ENCODE measurements around the gene FILIP1L. TPM values are rescaled to one million over a fixed set of nuclear protein-coding genes. Genes with fewer than 3 reads are reported as not detected.

FILIP1L gene
- total and polyA plus RNA-seq, 2 donors from 2014 or later: 5.5 to 25.5 TPM

- DNase-seq (no peak), FAIRE-seq (no peak)
- H3K27ac ChIP-seq (ENCODE audit: low read depth in 2 of 2, low read length in 2 of 2): no peak overlapping the region
- no peaks in the 10 kb centered on the region for H3K36me3 ChIP-seq (ENCODE audit: control insufficient read depth in 2 of 3, insufficient read depth in 3 of 3, low read length in 3 of 3)
- TF ChIP-seq CTCF (IDR thresholded peaks at IDR 0.05; ENCODE audit: borderline replicate concordance, extremely low read depth, insufficient read depth): no peak
- H3K9me3 ChIP-seq (ENCODE audit: control insufficient read depth in 2 of 3, insufficient read depth in 1 of 3, low read length in 3 of 3): peaks cover 1 to 9% (median 3%) of the 10 kb centered on the region in 3 donors
- intact Hi-C loops (cut with DNase I): no loop called here
- H3K27me3 ChIP-seq (ENCODE audit: control insufficient read depth, insufficient read depth, low read length): no peaks in the 10 kb centered on the region
- H3K4me3 ChIP-seq (ENCODE audit: low read length in 3 of 3): no peak overlapping the region
- H3K9ac ChIP-seq (ENCODE audit: low read length in 3 of 3): no peak overlapping the region
- no peaks in the 10 kb centered on the region for H3K4me1 ChIP-seq (ENCODE audit: control insufficient read depth in 2 of 3, insufficient read depth in 2 of 3, low read depth in 1 of 3, low read length in 3 of 3)
Measured at GRCh38 chr3:100151024-100151707, 36.9 kb upstream of the FILIP1L start.

- intact Hi-C loops (cut with DNase I): no loop called here
- H3K27ac ChIP-seq (ENCODE audit: low read depth in 2 of 2, low read length in 2 of 2): no peak overlapping the region
- FAIRE-seq: no peak
Measured at GRCh38 chr3:100150473-100150872, 36.2 kb upstream of the FILIP1L start.

GRCh38 chr3:100149713-100150415, 35.6 kb upstream of the FILIP1L start:
- no peak overlapping the region for H3K27ac ChIP-seq (ENCODE audit: low read depth in 2 of 2, low read length in 2 of 2)
- H3K9ac ChIP-seq (ENCODE audit: low read length in 3 of 3): no peak overlapping the region
- no peaks in the 10 kb centered on the region for H3K36me3 ChIP-seq (ENCODE audit: control insufficient read depth in 2 of 3, insufficient read depth in 3 of 3, low read length in 3 of 3)
- H3K9me3 ChIP-seq (ENCODE audit: control insufficient read depth in 2 of 3, insufficient read depth in 1 of 3, low read length in 3 of 3): peaks cover 0 to 1% (median 0%) of the 10 kb centered on the region in 3 donors
- no peak for TF ChIP-seq CTCF (IDR thresholded peaks at IDR 0.05; ENCODE audit: borderline replicate concordance, extremely low read depth, insufficient read depth)
- DNase-seq: no peak
- no peaks in the 10 kb centered on the region for H3K27me3 ChIP-seq (ENCODE audit: control insufficient read depth, insufficient read depth, low read length)
- no peak overlapping the region for H3K4me3 ChIP-seq (ENCODE audit: low read length in 3 of 3)
- no peaks in the 10 kb centered on the region for H3K4me1 ChIP-seq (ENCODE audit: control insufficient read depth in 2 of 3, insufficient read depth in 2 of 3, low read depth in 1 of 3, low read length in 3 of 3)
- intact Hi-C loops (cut with DNase I): no loop called here
- no peak for FAIRE-seq

More at GRCh38 chr3:100150473-100150872, 36.2 kb upstream of the FILIP1L start:
- H3K27me3 ChIP-seq (ENCODE audit: control insufficient read depth, insufficient read depth, low read length): no peaks in the 10 kb centered on the region
- H3K4me1 ChIP-seq (ENCODE audit: control insufficient read depth in 2 of 3, insufficient read depth in 2 of 3, low read depth in 1 of 3, low read length in 3 of 3): no peaks in the 10 kb centered on the region
- peaks cover 1 to 5% (median 3%) of the 10 kb centered on the region in 3 donors for H3K9me3 ChIP-seq (ENCODE audit: control insufficient read depth in 2 of 3, insufficient read depth in 1 of 3, low read length in 3 of 3)
- no peak overlapping the region for H3K4me3 ChIP-seq (ENCODE audit: low read length in 3 of 3)
- DNase-seq: no peak
- H3K9ac ChIP-seq (ENCODE audit: low read length in 3 of 3): no peak overlapping the region
- no peaks in the 10 kb centered on the region for H3K36me3 ChIP-seq (ENCODE audit: control insufficient read depth in 2 of 3, insufficient read depth in 3 of 3, low read length in 3 of 3)
- TF ChIP-seq CTCF (IDR thresholded peaks at IDR 0.05; ENCODE audit: borderline replicate concordance, extremely low read depth, insufficient read depth): no peak
